ENCODE measurements around the gene VEZT. TPM values are rescaled to one million over a fixed set of nuclear protein-coding genes. Genes with fewer than 3 reads are reported as not detected.

The VEZT gene
- total RNA-seq, 4 donors from 2014 or later = 60.5 to 110 (median 73.5) TPM

DNA sequence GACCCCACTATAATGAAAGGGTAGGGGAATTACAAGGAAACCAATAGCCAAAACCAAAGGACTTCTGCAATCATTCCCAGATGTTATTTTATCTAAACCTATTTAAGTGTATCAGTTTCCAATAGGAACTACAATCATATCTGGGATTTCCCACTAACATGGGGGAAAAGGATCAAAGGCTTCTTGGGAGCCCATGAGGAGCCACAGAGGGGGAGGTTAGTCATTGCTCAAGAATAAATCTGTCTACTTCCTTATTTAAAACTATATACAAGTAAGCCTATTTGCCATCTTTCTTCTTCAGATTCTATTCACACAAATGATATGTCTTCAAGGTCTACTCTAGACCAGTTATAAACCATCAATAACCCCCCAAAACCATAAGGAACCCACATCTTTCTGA, 33.5 kb upstream of the VEZT start:
- Histone ChIP-seq H3K4me3 (no peak overlapping the region), H3K4me1 (peaks cover 0 to 1% (median 0%) of the 10 kb centered on the region in 4 donors)

GRCh38 chr12:95185072-95185471, 32.5 kb upstream of the VEZT start:
- Histone ChIP-seq H3K27me3 (no peaks in the 10 kb centered on the region), H3K9me3 (no peaks in the 10 kb centered on the region), H3K36me3 (no peaks in the 10 kb centered on the region), H3K27ac (no peak overlapping the region), H3K4me1 (peaks cover 0 to 4% (median 0%) of the 10 kb centered on the region in 4 donors), H3K4me3 (no peak overlapping the region)
- DNase-seq (ENCODE audit: low spot score in 2 of 2) = no peak
- 84 to 89% methylated on average over 8 of the region's 8 CpGs for WGBS, 2 donors
- TF ChIP-seq POLR2A (IDR thresholded peaks at IDR 0.05) (no peak), EP300 (IDR thresholded peaks at IDR 0.05) (no peak)
- TF ChIP-seq, protein P1, sequence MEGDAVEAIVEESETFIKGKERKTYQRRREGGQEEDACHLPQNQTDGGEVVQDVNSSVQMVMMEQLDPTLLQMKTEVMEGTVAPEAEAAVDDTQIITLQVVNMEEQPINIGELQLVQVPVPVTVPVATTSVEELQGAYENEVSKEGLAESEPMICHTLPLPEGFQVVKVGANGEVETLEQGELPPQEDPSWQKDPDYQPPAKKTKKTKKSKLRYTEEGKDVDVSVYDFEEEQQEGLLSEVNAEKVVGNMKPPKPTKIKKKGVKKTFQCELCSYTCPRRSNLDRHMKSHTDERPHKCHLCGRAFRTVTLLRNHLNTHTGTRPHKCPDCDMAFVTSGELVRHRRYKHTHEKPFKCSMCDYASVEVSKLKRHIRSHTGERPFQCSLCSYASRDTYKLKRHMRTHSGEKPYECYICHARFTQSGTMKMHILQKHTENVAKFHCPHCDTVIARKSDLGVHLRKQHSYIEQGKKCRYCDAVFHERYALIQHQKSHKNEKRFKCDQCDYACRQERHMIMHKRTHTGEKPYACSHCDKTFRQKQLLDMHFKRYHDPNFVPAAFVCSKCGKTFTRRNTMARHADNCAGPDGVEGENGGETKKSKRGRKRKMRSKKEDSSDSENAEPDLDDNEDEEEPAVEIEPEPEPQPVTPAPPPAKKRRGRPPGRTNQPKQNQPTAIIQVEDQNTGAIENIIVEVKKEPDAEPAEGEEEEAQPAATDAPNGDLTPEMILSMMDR (IDR thresholded peaks at IDR 0.05) = no peak

More for the DNA sequence above, 33.5 kb upstream of the VEZT start:
- Histone ChIP-seq H3K9me3 (no peaks in the 10 kb centered on the region), H3K36me3 (no peaks in the 10 kb centered on the region), H3K27me3 (no peaks in the 10 kb centered on the region), H3K27ac (no peak overlapping the region)
- TF ChIP-seq POLR2A (IDR thresholded peaks at IDR 0.05) (no peak), EP300 (IDR thresholded peaks at IDR 0.05) (no peak)
- TF ChIP-seq, protein P1 (IDR thresholded peaks at IDR 0.05) = no peak
- DNase-seq (ENCODE audit: low spot score in 2 of 2) = no peak

- no peaks in the 10 kb centered on the region for H3K9me3 ChIP-seq
- H3K27me3 ChIP-seq = no peaks in the 10 kb centered on the region
- TF ChIP-seq EP300 (IDR thresholded peaks at IDR 0.05) (no peak), POLR2A (IDR thresholded peaks at IDR 0.05) (no peak)
- TF ChIP-seq, protein P1 (IDR thresholded peaks at IDR 0.05) = no peak
- H3K4me3 ChIP-seq = no peak overlapping the region
- no peaks in the 10 kb centered on the region for H3K36me3 ChIP-seq
- H3K27ac ChIP-seq = no peak overlapping the region
- no peak for DNase-seq (ENCODE audit: low spot score in 2 of 2)
- peaks cover 0 to 4% (median 0%) of the 10 kb centered on the region in 4 donors for H3K4me1 ChIP-seq
Observed at GRCh38 chr12:95185854-95186253, 31.8 kb upstream of the VEZT start.

GRCh38 chr12:95187865-95188415, 29.7 kb upstream of the VEZT start:
- no peaks in the 10 kb centered on the region for H3K27me3 ChIP-seq
- H3K27ac ChIP-seq = no peak overlapping the region
- no peak overlapping the region for H3K4me3 ChIP-seq
- peaks cover 0 to 4% (median 0%) of the 10 kb centered on the region in 4 donors for H3K4me1 ChIP-seq
- H3K9me3 ChIP-seq = no peaks in the 10 kb centered on the region
- no peak for DNase-seq (ENCODE audit: low spot score in 2 of 2)
- 80% methylated on average over 5 of the region's 5 CpGs for WGBS, 2 donors
- no peaks in the 10 kb centered on the region for H3K36me3 ChIP-seq
- TF ChIP-seq EP300 (IDR thresholded peaks at IDR 0.05) = no peak
- TF ChIP-seq POLR2A (IDR thresholded peaks at IDR 0.05) = no peak
- TF ChIP-seq, protein P1 (IDR thresholded peaks at IDR 0.05) = no peak

DNA sequence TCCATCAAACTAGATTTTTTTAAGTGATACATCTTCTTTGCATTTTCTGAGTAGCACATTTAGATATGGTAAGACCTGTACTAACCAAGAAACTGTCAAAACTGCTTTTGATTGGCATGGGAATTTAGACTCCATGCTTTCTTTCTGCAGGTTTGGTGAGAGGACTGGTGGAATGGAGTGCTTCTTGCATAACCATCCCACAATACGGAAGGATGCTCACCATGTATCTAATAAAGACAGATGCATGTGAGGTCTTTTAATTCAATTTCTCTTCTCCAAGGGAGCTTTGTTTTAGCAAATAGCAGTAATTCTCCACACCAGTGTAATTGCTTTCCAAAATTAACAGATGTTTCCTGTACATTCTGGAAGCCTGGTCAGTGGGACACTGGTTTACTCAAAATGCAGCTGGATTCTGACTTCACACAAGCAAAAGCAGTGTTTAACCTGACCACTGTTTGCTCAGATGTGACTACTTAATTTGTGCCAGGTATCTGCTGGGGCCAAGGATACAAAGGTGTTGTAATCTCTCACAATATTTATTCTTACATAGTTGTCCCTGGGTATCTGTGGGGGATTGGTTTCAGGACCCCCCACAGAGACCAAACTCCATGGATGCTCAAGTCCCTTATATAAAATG, 26.4 kb upstream of the VEZT start:
- Histone ChIP-seq H3K4me1 (peaks cover 0 to 4% (median 0%) of the 10 kb centered on the region in 4 donors), H3K27me3 (no peaks in the 10 kb centered on the region), H3K36me3 (no peaks in the 10 kb centered on the region), H3K27ac (no peak overlapping the region), H3K4me3 (no peak overlapping the region), H3K9me3 (no peaks in the 10 kb centered on the region)
- TF ChIP-seq POLR2A (IDR thresholded peaks at IDR 0.05) (no peak), EP300 (IDR thresholded peaks at IDR 0.05) (no peak)
- TF ChIP-seq, protein P1 (IDR thresholded peaks at IDR 0.05) = no peak
- no peak for DNase-seq (ENCODE audit: low spot score in 2 of 2)
- 77 to 90% methylated on average over 1 of the region's 1 CpG for WGBS, 2 donors

Data from tibial nerve (tissue), 4 donors.